SU-DHL-6 (cell line): ENCODE measurements around the gene ITGA8.

ENCODE experiments used
- CTCF ChIP-seq: fragments of 200-600 bp; sonication (generic); IDR thresholded peaks from one replicate; pipeline ENCODE4 v1.5.1; 2017; ENCODE audit warnings: antibody characterized with exemption, mild to moderate bottlenecking, low read length, moderate library complexity; ENCODE audit not compliant: insufficient read depth, poor library complexity, severe bottlenecking
- EZH2phosphoT487 ChIP-seq: fragments of 200-600 bp; sonication (generic), shearing (Covaris generic); conservative IDR thresholded peaks from 2 replicates; pipeline ENCODE4 v1.6.1; 2018; ENCODE audit warnings: mild to moderate bottlenecking, antibody characterized with exemption, low read length, moderate library complexity, mixed read lengths

DNA sequence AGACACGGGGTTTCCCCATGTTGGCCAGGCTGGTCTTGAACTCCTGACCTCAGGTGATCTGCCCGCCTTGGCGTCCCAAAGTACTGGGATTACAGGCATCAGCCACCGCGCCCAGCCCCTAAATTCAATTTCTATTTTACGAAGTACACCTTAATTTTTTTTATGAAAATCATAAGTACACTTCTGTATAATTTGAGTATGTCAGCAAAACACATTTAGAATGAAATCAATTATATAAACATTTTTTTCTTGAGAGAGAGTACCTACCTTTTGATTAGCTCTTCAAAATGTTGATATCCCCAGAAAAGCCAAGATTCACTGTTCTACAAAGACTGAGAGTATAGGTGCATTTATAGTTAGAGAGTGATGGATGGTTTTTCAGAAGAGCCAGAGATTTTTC, 20.5 kb upstream of the ITGA8 start:
- TF ChIP-seq CTCF = no peak
- TF ChIP-seq EZH2phosphoT487 = no peak
